Endodermal cell (in vitro differentiated cells): Measurements from ENCODE around the gene PRKAG3. TPM values are rescaled to one million over a fixed set of nuclear protein-coding genes. Genes with fewer than 3 reads are reported as not detected.
A peak's percentile ranks its signal among the peaks of the same experiment; 100 is the strongest.

Experiments used
- DNase-seq: peaks from one replicate; pipeline ENCODE4 v3.0.0-alpha.2; 2017
- H3K27ac ChIP-seq: 2 replicates; pipeline ENCODE4 v1.5.1; 2013; ENCODE audit warnings: mild to moderate bottlenecking, low read depth, low read length, moderate library complexity
- H3K27me3 ChIP-seq: 2 replicates; pipeline ENCODE4 v1.6.1; 2013; ENCODE audit warnings: mild to moderate bottlenecking, low read length, moderate library complexity; ENCODE audit not compliant: insufficient read depth, control insufficient read depth, poor library complexity, severe bottlenecking
- H3K36me3 ChIP-seq: 2 replicates; pipeline ENCODE4 v1.7.0; 2013; ENCODE audit warnings: mild to moderate bottlenecking, low read length, moderate library complexity; ENCODE audit not compliant: control insufficient read depth, insufficient read depth
- H3K4me1 ChIP-seq: one replicate; pipeline ENCODE4 v1.7.0; 2013; ENCODE audit warnings: low read length; ENCODE audit not compliant: control insufficient read depth, insufficient read depth
- H3K4me3 ChIP-seq: 2 replicates; pipeline ENCODE4 v1.5.1; 2013; ENCODE audit warnings: mild to moderate bottlenecking, low read length, moderate library complexity
- H3K9ac ChIP-seq: 2 replicates; pipeline ENCODE4 v1.6.1; 2013; ENCODE audit warnings: mild to moderate bottlenecking, low read length, moderate library complexity; ENCODE audit not compliant: poor library complexity, severe bottlenecking; ENCODE audit errors: extremely low read depth
- H3K9me3 ChIP-seq: 2 replicates; pipeline ENCODE4 v1.6.1; 2013; ENCODE audit warnings: mild to moderate bottlenecking, low read length, moderate library complexity; ENCODE audit not compliant: control insufficient read depth
- H3K27ac Mint-ChIP-seq: 2 replicates; pipeline ENCODE4 v1.8.0; 2020; ENCODE audit warnings: mixed read lengths
- H3K27me3 Mint-ChIP-seq: 2 replicates; pipeline ENCODE4 v1.8.0; 2021; ENCODE audit warnings: mild to moderate bottlenecking, mixed read lengths; ENCODE audit not compliant: insufficient read depth
- H3K36me3 Mint-ChIP-seq: 2 replicates; pipeline ENCODE4 v1.8.0; 2020; ENCODE audit warnings: low read depth, mixed read lengths
- H3K4me1 Mint-ChIP-seq: 2 replicates; pipeline ENCODE4 v1.8.0; 2020; ENCODE audit warnings: mixed read lengths
- H3K4me3 Mint-ChIP-seq: 2 replicates; pipeline ENCODE4 v1.8.0; 2020; ENCODE audit warnings: mild to moderate bottlenecking, moderate library complexity, mixed read lengths
- H3K9me3 Mint-ChIP-seq: 2 replicates; pipeline ENCODE4 v1.8.0; 2020; ENCODE audit warnings: mild to moderate bottlenecking, mixed read lengths
- CTCF ChIP-seq: fragments of 200-600 bp; sonication (generic); conservative IDR thresholded peaks from 2 replicates; pipeline ENCODE4 v1.5.0; 2021; ENCODE audit warnings: antibody characterized with exemption, mild to moderate bottlenecking
- WGBS, 2 experiments: methylation state at CpG; one replicate each; pipeline versions ENCODE4 v1.1.5 to v1.1.7; 2013; ENCODE audit warnings: missing lambda C conversion rate in 2 of 2, mixed read lengths in 1 of 2; ENCODE audit not compliant: insufficient coverage in 1 of 2, insufficient read length in 1 of 2; 5-methylcytosine and 5-hydroxymethylcytosine counted together
- total RNA-seq, 2 donors: library from RNA; stranded (reverse); fragmentation: NEBNext Ultra II Directional in 1 of 2; extraction: Animal tissue kit (Norgen Biotek cat#: 25700) in 1 of 2; gene quantifications; 2 replicates in 1 of 2; 3 replicates in 1 of 2; pipeline ENCODE4 v1.2.1, GENCODE V29; 2021

Gene PRKAG3
- total RNA-seq, 2 donors from 2014 or later, result not detected

- TF ChIP-seq CTCF, result no peak
- Histone ChIP-seq H3K4me3 (no peak overlapping the region), H3K36me3 (no peaks in the 10 kb centered on the region), H3K4me1 (no peaks in the 10 kb centered on the region), H3K27me3 (peaks cover 59% of the 10 kb centered on the region), H3K9me3 (no peaks in the 10 kb centered on the region), H3K9ac (no peak overlapping the region), H3K27ac (no peak overlapping the region)
- H3K27ac Mint-ChIP-seq, result no peak overlapping the region
- peaks cover 72% of the 10 kb centered on the region for H3K27me3 Mint-ChIP-seq
- no peaks in the 10 kb centered on the region for H3K4me1 Mint-ChIP-seq
- no peak overlapping the region for H3K4me3 Mint-ChIP-seq
- DNase-seq, result peak; percentile 52
- H3K36me3 Mint-ChIP-seq, result no peaks in the 10 kb centered on the region
- H3K9me3 Mint-ChIP-seq, result no peaks in the 10 kb centered on the region
- WGBS, 2 experiments, result 73 to 76% methylated on average over 5 of the region's 5 CpGs
Observed at GRCh38 chr2:218853766-218854165, 22.2 kb upstream of the PRKAG3 start.

- H3K4me3 ChIP-seq, result no peak overlapping the region
- no peaks in the 10 kb centered on the region for H3K36me3 ChIP-seq
- peaks cover 52% of the 10 kb centered on the region for H3K27me3 ChIP-seq
- peak; percentile 93 for TF ChIP-seq CTCF
- WGBS, 2 experiments, result 48 to 62% methylated on average over 12 to 16 of the region's 16 CpGs
- H3K36me3 Mint-ChIP-seq, result no peaks in the 10 kb centered on the region
- peak; percentile 90 for DNase-seq
- H3K9me3 Mint-ChIP-seq, result no peaks in the 10 kb centered on the region
- H3K4me1 ChIP-seq, result no peaks in the 10 kb centered on the region
- H3K9ac ChIP-seq, result no peak overlapping the region
- no peak overlapping the region for H3K4me3 Mint-ChIP-seq
- H3K27ac ChIP-seq, result no peak overlapping the region
- H3K4me1 Mint-ChIP-seq, result no peaks in the 10 kb centered on the region
- no peak overlapping the region for H3K27ac Mint-ChIP-seq
- H3K27me3 Mint-ChIP-seq, result peaks cover 67% of the 10 kb centered on the region
- no peaks in the 10 kb centered on the region for H3K9me3 ChIP-seq
Observed at GRCh38 chr2:218852911-218853667, 21.5 kb upstream of the PRKAG3 start.

- 75 to 76% methylated on average over 3 of the region's 3 CpGs for WGBS, 2 experiments
- H3K4me3 Mint-ChIP-seq, result no peak overlapping the region
- H3K27ac ChIP-seq, result no peak overlapping the region
- peaks cover 5% of the 10 kb centered on the region for H3K36me3 Mint-ChIP-seq
- H3K27me3 ChIP-seq, result peaks cover 34% of the 10 kb centered on the region
- H3K27me3 Mint-ChIP-seq, result peaks cover 52% of the 10 kb centered on the region
- no peak overlapping the region for H3K27ac Mint-ChIP-seq
- no peak overlapping the region for H3K4me3 ChIP-seq
- no peak overlapping the region for H3K9ac ChIP-seq
- H3K9me3 ChIP-seq, result no peaks in the 10 kb centered on the region
- no peak for TF ChIP-seq CTCF
- no peaks in the 10 kb centered on the region for H3K4me1 ChIP-seq
- no peaks in the 10 kb centered on the region for H3K4me1 Mint-ChIP-seq
- H3K9me3 Mint-ChIP-seq, result peaks cover 9% of the 10 kb centered on the region
- no peaks in the 10 kb centered on the region for H3K36me3 ChIP-seq
- DNase-seq, result no peak
Observed at GRCh38 chr2:218851286-218851685, 19.7 kb upstream of the PRKAG3 start.
